Panc1 (cell line): ENCODE results near the gene SMAD6. TPM values are rescaled to one million over a fixed set of nuclear protein-coding genes. Genes with fewer than 3 reads are reported as not detected.

ENCODE experiments used
- ATAC-seq: fragments of 200-7000 bp; cut with Tn5 transposase; 2 replicates; pipeline ENCODE4 v1.9.1; 2020; ENCODE audit warnings: mild to moderate bottlenecking, moderate library complexity
- BruUV-seq: library from RNA; stranded (reverse); fragments of 400-500 nt; replicated peaks from 2 replicates; lab custom pipeline; 2021; lab: Mats Ljungman, UMichigan
- CTCF ChIA-PET: fragments of 300-600 bp; sonication (Branson Sonifier 250); formaldehyde crosslinking; loops from one replicate; lab custom pipeline; 2022; ENCODE audit warnings: antibody characterized with exemption; lab: Charles Lee
- POLR2A ChIA-PET: fragments of 300-600 bp; sonication (Branson Sonifier 250); formaldehyde crosslinking; loops from one replicate; lab custom pipeline; 2022; ENCODE audit warnings: antibody characterized with exemption; lab: Charles Lee
- DNase-seq: peaks from one replicate; pipeline ENCODE4 v3.0.0-alpha.2; 2010; ENCODE audit warnings: low read depth, low spot score
- H3K27ac ChIP-seq: 2 replicates; pipeline ENCODE4 v1.5.1; 2011; ENCODE audit warnings: mild to moderate bottlenecking, low read length, inconsistent platforms
- H3K27me3 ChIP-seq: fragments of 200-500 bp; sonication (Bioruptor generic); 2 replicates; pipeline ENCODE4 v1.6.0; 2014; ENCODE audit warnings: low read length, inconsistent platforms; ENCODE audit not compliant: control insufficient read depth, insufficient read depth
- H3K36me3 ChIP-seq: fragments of 200-500 bp; sonication (Bioruptor generic); 2 replicates; pipeline ENCODE4 v1.5.1; 2014; ENCODE audit warnings: inconsistent platforms, mild to moderate bottlenecking, low read length, moderate library complexity; ENCODE audit not compliant: control insufficient read depth, insufficient read depth
- H3K4me1 ChIP-seq: 2 replicates; pipeline ENCODE4 v1.5.1; 2011; ENCODE audit warnings: inconsistent platforms, mild to moderate bottlenecking, low read length, moderate library complexity; ENCODE audit not compliant: control insufficient read depth, insufficient read depth
- H3K4me3 ChIP-seq, 2 experiments: 2 replicates each; pipeline ENCODE4 v1.5.1; 2011 to 2012; ENCODE audit warnings: low read depth in 2 of 2, low read length in 2 of 2, mild to moderate bottlenecking in 2 of 2, inconsistent platforms in 1 of 2, moderate library complexity in 1 of 2
- H3K9me3 ChIP-seq: fragments of 200-500 bp; sonication (Bioruptor generic); 2 replicates; pipeline ENCODE4 v1.5.1; 2014; ENCODE audit warnings: low read depth, mild to moderate bottlenecking, inconsistent platforms, low read length, moderate library complexity; ENCODE audit not compliant: control insufficient read depth, insufficient read depth
- POLR2AphosphoS5 ChIP-seq: IDR thresholded peaks from 2 replicates; pipeline ENCODE4 v1.6.1; 2012; ENCODE audit warnings: mild to moderate bottlenecking, low read depth, low read length, moderate library complexity
- TCF7L2 ChIP-seq: IDR thresholded peaks from 2 replicates; pipeline ENCODE4 v1.6.1; 2011; ENCODE audit warnings: mild to moderate bottlenecking, low read depth, low read length, inconsistent platforms
- in situ Hi-C: cut with HindIII; loops from 2 replicates; pipeline ENCODE4 v1.10.0; 2016; ENCODE audit warnings: low sequenced_read_pairs, low pct_unique_long_range_greater_than_20kb
- intact Hi-C: fragments of 100-400 bp; cut with micrococcal nuclease; formaldehyde crosslinking; loops from one replicate; pipeline ENCODE4 v1.10.0; 2022; ENCODE audit not compliant: unreplicated experiment
- total RNA-seq: library from RNA; stranded (reverse); gene quantifications from one replicate; pipeline ENCODE4 v1.2.1, GENCODE V29; 2021; ENCODE audit not compliant: unreplicated experiment
- TF ChIP-seq, protein P1 (sequence below), 2 experiments: IDR thresholded peaks; 2 replicates each; pipeline ENCODE4 v1.6.1; 2011 to 2012; ENCODE audit warnings: low read depth in 2 of 2, control low read depth in 1 of 2, low read length in 1 of 2, mild to moderate bottlenecking in 1 of 2, moderate library complexity in 1 of 2; ENCODE audit not compliant: insufficient read depth in 1 of 2
- TF ChIP-seq, protein P2 (sequence below): fragments of 450-650 bp; IDR thresholded peaks from 2 replicates; pipeline ENCODE4 v1.5.1; 2017; ENCODE audit warnings: mild to moderate bottlenecking

Gene SMAD6
- total RNA-seq, 1 experiment from 2014 or later, result 45.9 TPM

DNA sequence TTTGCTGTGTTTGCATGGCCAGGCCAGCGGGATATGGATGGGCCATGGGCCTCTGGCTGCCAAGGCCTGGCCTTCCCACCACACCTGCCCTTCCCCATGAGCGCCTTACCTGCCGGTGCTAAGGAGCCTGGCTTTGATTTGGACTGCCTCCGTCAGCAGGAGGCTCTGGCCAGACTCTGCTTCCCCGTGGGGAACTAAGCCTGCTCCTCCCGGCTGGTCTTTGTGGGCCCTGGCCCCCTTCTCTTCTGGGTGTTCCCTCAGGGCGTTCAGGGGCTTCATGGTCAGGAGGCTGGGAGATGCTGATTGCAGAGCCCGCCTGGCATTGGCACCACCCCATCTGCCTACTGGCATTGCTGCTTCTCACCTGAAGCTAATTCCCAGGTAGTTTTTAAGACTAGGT lies 45.2 kb downstream of the SMAD6 start:
- Histone ChIP-seq H3K36me3 (no peaks in the 10 kb centered on the region), H3K4me1 (peaks cover 96% of the 10 kb centered on the region)
- no TSS peak for BruUV-seq

DNA sequence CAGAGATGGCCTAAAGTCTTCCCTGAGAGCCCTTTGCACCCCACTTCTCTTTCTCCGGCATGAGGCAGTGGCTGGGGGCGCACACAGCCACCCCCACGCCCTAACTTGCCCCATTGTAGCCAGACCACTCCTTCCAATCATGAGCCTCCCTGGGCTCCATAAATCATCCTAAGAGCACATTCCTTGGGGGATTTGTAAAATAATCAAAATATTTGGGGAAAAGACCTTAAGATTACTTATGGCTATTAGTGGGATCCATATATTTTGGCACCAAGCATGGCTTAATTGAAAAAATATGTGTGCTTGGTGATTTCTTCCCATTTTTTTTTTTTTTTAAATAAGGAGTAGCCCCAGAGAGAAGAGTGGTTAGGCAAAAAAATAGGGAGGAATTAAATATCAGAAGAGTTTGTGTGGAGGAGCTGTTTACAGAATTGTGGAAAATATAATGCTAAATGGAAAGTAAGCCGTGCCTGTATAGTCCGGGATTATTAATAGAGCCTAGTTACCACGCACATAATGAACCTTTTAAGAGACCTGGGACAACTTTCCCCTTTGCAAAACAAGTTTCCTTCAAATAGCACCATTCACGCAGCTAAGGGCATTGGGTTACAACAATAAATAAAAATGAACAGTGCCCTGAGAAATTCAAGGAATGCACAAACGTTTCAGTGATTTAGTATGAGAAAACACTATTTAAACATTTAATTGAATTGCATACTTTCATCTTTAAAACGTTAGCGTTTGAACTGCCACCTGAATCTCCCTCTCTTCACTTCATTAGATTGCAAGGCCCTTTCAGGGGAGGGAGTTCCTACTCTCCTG lies 46.1 kb downstream of the SMAD6 start:
- ATAC-seq (peak; percentile 44), DNase-seq (no peak)
- CTCF ChIA-PET, result interaction anchor here (0.7 kb wide), 1 partner anchor 28 kb away, joined by 4 read pairs; no protein-coding TSS in a partner anchor
- Histone ChIP-seq H3K27ac (peak overlapping the region; percentile 91), H3K36me3 (no peaks in the 10 kb centered on the region), H3K4me1 (peaks cover 88% of the 10 kb centered on the region), H3K4me3 (no peak overlapping the region), H3K27me3 (no peaks in the 10 kb centered on the region), H3K9me3 (no peaks in the 10 kb centered on the region)
- TSS peak; percentile 23 for BruUV-seq
- intact Hi-C loops, result no loop called here
- in situ Hi-C loops, result no loop called here
- TF ChIP-seq TCF7L2 (peak; percentile 89), POLR2AphosphoS5 (0 out of 2 replicates have a peak, but pooled peaks have one; percentile 24)
- TF ChIP-seq, protein P1, sequence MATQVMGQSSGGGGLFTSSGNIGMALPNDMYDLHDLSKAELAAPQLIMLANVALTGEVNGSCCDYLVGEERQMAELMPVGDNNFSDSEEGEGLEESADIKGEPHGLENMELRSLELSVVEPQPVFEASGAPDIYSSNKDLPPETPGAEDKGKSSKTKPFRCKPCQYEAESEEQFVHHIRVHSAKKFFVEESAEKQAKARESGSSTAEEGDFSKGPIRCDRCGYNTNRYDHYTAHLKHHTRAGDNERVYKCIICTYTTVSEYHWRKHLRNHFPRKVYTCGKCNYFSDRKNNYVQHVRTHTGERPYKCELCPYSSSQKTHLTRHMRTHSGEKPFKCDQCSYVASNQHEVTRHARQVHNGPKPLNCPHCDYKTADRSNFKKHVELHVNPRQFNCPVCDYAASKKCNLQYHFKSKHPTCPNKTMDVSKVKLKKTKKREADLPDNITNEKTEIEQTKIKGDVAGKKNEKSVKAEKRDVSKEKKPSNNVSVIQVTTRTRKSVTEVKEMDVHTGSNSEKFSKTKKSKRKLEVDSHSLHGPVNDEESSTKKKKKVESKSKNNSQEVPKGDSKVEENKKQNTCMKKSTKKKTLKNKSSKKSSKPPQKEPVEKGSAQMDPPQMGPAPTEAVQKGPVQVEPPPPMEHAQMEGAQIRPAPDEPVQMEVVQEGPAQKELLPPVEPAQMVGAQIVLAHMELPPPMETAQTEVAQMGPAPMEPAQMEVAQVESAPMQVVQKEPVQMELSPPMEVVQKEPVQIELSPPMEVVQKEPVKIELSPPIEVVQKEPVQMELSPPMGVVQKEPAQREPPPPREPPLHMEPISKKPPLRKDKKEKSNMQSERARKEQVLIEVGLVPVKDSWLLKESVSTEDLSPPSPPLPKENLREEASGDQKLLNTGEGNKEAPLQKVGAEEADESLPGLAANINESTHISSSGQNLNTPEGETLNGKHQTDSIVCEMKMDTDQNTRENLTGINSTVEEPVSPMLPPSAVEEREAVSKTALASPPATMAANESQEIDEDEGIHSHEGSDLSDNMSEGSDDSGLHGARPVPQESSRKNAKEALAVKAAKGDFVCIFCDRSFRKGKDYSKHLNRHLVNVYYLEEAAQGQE (IDR thresholded peaks at IDR 0.05; ENCODE audit: insufficient read depth in 1 of 2, low read depth in 2 of 2, low read length in 1 of 2), result no peak
- POLR2A ChIA-PET, result interaction anchor here (0.7 to 1.1 kb wide), 2 partner anchors 17 to 24 kb away, joined by 3 to 8 read pairs; no protein-coding TSS in a partner anchor

More for the DNA sequence above, 45.2 kb downstream of the SMAD6 start:
- no peaks in the 10 kb centered on the region for H3K9me3 ChIP-seq
- CTCF ChIA-PET, result no interaction called here
- DNase-seq (no peak), ATAC-seq (no peak)
- H3K4me3 ChIP-seq, result no peak overlapping the region
- intact Hi-C loops, result no loop called here
- H3K27ac ChIP-seq, result peak overlapping the region; percentile 91
- TF ChIP-seq, protein P1 (IDR thresholded peaks at IDR 0.05; ENCODE audit: insufficient read depth in 1 of 2, low read depth in 2 of 2, low read length in 1 of 2), result no peak
- TF ChIP-seq, protein P2, sequence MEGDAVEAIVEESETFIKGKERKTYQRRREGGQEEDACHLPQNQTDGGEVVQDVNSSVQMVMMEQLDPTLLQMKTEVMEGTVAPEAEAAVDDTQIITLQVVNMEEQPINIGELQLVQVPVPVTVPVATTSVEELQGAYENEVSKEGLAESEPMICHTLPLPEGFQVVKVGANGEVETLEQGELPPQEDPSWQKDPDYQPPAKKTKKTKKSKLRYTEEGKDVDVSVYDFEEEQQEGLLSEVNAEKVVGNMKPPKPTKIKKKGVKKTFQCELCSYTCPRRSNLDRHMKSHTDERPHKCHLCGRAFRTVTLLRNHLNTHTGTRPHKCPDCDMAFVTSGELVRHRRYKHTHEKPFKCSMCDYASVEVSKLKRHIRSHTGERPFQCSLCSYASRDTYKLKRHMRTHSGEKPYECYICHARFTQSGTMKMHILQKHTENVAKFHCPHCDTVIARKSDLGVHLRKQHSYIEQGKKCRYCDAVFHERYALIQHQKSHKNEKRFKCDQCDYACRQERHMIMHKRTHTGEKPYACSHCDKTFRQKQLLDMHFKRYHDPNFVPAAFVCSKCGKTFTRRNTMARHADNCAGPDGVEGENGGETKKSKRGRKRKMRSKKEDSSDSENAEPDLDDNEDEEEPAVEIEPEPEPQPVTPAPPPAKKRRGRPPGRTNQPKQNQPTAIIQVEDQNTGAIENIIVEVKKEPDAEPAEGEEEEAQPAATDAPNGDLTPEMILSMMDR, result no peak
- no peak for TF ChIP-seq POLR2AphosphoS5
- no peaks in the 10 kb centered on the region for H3K27me3 ChIP-seq
- in situ Hi-C loops, result no loop called here
- POLR2A ChIA-PET, result no interaction called here
